H9 (cell line): Measurements from ENCODE around the gene SLC13A1. TPM values are rescaled to one million over a fixed set of nuclear protein-coding genes. Genes with fewer than 3 reads are reported as not detected.

Source experiments
- DNase-seq: peaks from one replicate; pipeline ENCODE4 v3.0.0-alpha.2; 2017
- H2AFZ ChIP-seq: one replicate; pipeline ENCODE4 v1.6.1; 2013; ENCODE audit warnings: mild to moderate bottlenecking, low read length, control low read depth, moderate library complexity
- H2AK5ac ChIP-seq: 2 replicates; pipeline ENCODE4 v1.6.1; 2013; ENCODE audit warnings: low read length, control low read depth, mixed read lengths; ENCODE audit not compliant: insufficient read length
- H2BK120ac ChIP-seq: one replicate; pipeline ENCODE4 v1.6.1; 2013; ENCODE audit warnings: low read depth, mild to moderate bottlenecking, low read length, control low read depth, inconsistent platforms; ENCODE audit not compliant: poor library complexity, severe bottlenecking
- H2BK12ac ChIP-seq: 2 replicates; pipeline ENCODE4 v1.6.1; 2013; ENCODE audit warnings: low read length, control low read depth, mixed read lengths, low read depth; ENCODE audit not compliant: insufficient read length
- H2BK15ac ChIP-seq: 2 replicates; pipeline ENCODE4 v1.6.1; 2013; ENCODE audit warnings: low read depth, low read length, control low read depth
- H2BK20ac ChIP-seq: one replicate; pipeline ENCODE4 v1.6.1; 2013; ENCODE audit warnings: low read depth, mild to moderate bottlenecking, low read length, control low read depth, inconsistent platforms; ENCODE audit not compliant: poor library complexity, severe bottlenecking
- H2BK5ac ChIP-seq: 2 replicates; pipeline ENCODE4 v1.6.1; 2013; ENCODE audit warnings: low read length, control low read depth, mixed read lengths; ENCODE audit not compliant: insufficient read length
- H3K14ac ChIP-seq: 2 replicates; pipeline ENCODE4 v1.6.1; 2013; ENCODE audit warnings: low read length, control low read depth; ENCODE audit not compliant: insufficient read depth
- H3K18ac ChIP-seq: 2 replicates; pipeline ENCODE4 v1.6.1; 2013; ENCODE audit warnings: low read depth, mild to moderate bottlenecking, mixed read lengths, low read length, control low read depth; ENCODE audit not compliant: insufficient read length
- H3K23ac ChIP-seq: 2 replicates; pipeline ENCODE4 v1.6.1; 2013; ENCODE audit warnings: low read length, control low read depth, mixed read lengths, low read depth; ENCODE audit not compliant: insufficient read length
- H3K23me2 ChIP-seq: 2 replicates; pipeline ENCODE4 v1.6.1; 2013; ENCODE audit warnings: low read depth, mild to moderate bottlenecking, mixed read lengths, low read length, control low read depth; ENCODE audit not compliant: insufficient read length, poor library complexity, severe bottlenecking
- H3K27ac ChIP-seq: 2 replicates; pipeline ENCODE4 v1.5.1; 2013; ENCODE audit warnings: low read length, control low read depth, mixed read lengths, low read depth; ENCODE audit not compliant: insufficient read length
- H3K27me3 ChIP-seq: 2 replicates; pipeline ENCODE4 v1.6.1; 2013; ENCODE audit warnings: low read length, control low read depth, inconsistent platforms; ENCODE audit not compliant: insufficient read depth
- H3K4ac ChIP-seq: 2 replicates; pipeline ENCODE4 v1.6.1; 2013; ENCODE audit warnings: low read depth, mild to moderate bottlenecking, control low read depth, inconsistent platforms, low read length, moderate library complexity
- H3K4me1 ChIP-seq: 2 replicates; pipeline ENCODE4 v1.6.1; 2013; ENCODE audit warnings: low read length, control low read depth, inconsistent platforms; ENCODE audit not compliant: insufficient read depth
- H3K4me2 ChIP-seq: 2 replicates; pipeline ENCODE4 v1.6.1; 2013; ENCODE audit warnings: low read length, control low read depth, mixed read lengths; ENCODE audit not compliant: insufficient read length, insufficient read depth
- H3K56ac ChIP-seq: 2 replicates; pipeline ENCODE4 v1.6.1; 2013; ENCODE audit warnings: low read depth, mild to moderate bottlenecking, mixed read lengths, low read length, control low read depth; ENCODE audit not compliant: insufficient read length
- H3K79me1 ChIP-seq: 2 replicates; pipeline ENCODE4 v1.6.1; 2013; ENCODE audit warnings: low read depth, mild to moderate bottlenecking, moderate library complexity, low read length, control low read depth, inconsistent platforms; ENCODE audit not compliant: insufficient read depth, poor library complexity, severe bottlenecking
- H3K79me2 ChIP-seq: 2 replicates; pipeline ENCODE4 v1.6.1; 2013; ENCODE audit warnings: low read length, control low read depth, inconsistent platforms; ENCODE audit not compliant: insufficient read depth
- H3K9ac ChIP-seq: 2 replicates; pipeline ENCODE4 v1.6.1; 2013; ENCODE audit warnings: low read length, control low read depth, mixed read lengths; ENCODE audit not compliant: insufficient read length; ENCODE audit errors: extremely low read depth
- H3K9me3 ChIP-seq: one replicate; pipeline ENCODE4 v1.6.1; 2013; ENCODE audit warnings: low read depth, low read length, inconsistent platforms; ENCODE audit not compliant: control insufficient read depth
- H3T11ph ChIP-seq: one replicate; pipeline ENCODE4 v1.6.1; 2013; ENCODE audit warnings: mild to moderate bottlenecking, low read length, control low read depth, inconsistent platforms
- H4K20me1 ChIP-seq: one replicate; pipeline ENCODE4 v1.6.1; 2013; ENCODE audit not compliant: control insufficient read depth, insufficient read length, insufficient read depth
- H4K5ac ChIP-seq: 2 replicates; pipeline ENCODE4 v1.6.1; 2013; ENCODE audit warnings: low read depth, mild to moderate bottlenecking, mixed read lengths, low read length, control low read depth; ENCODE audit not compliant: insufficient read length
- H4K8ac ChIP-seq: replicated peaks from 2 replicates; pipeline ENCODE4 v1.6.1; 2013; ENCODE audit warnings: low read length, control low read depth, mixed read lengths, low read depth; ENCODE audit not compliant: insufficient read length
- H4K91ac ChIP-seq: 2 replicates; pipeline ENCODE4 v1.6.1; 2013; ENCODE audit warnings: low read depth, mild to moderate bottlenecking, moderate library complexity, mixed read lengths, low read length, control low read depth; ENCODE audit not compliant: insufficient read length
- H3K27ac Mint-ChIP-seq, 3 experiments: 2 replicates in 2 of 3; 3 replicates in 1 of 3; pipeline ENCODE4 v1.8.0; 2020 to 2021; ENCODE audit warnings: mixed read lengths in 3 of 3, mild to moderate bottlenecking in 1 of 3, moderate library complexity in 1 of 3
- H3K27me3 Mint-ChIP-seq: 2 replicates; pipeline ENCODE4 v1.8.0; 2021; ENCODE audit warnings: low read depth, mild to moderate bottlenecking, moderate library complexity, mixed read lengths
- H3K36me3 Mint-ChIP-seq, 3 experiments: 2 replicates in 2 of 3; 3 replicates in 1 of 3; pipeline ENCODE4 v1.8.0; 2020 to 2021; ENCODE audit warnings: low read depth in 3 of 3, mixed read lengths in 3 of 3; ENCODE audit not compliant: insufficient read depth in 1 of 3
- H3K4me1 Mint-ChIP-seq, 2 experiments: 2 replicates each; pipeline ENCODE4 v1.8.0; 2020; ENCODE audit warnings: mixed read lengths in 2 of 2
- H3K4me3 Mint-ChIP-seq, 2 experiments: 2 replicates in 1 of 2; 3 replicates in 1 of 2; pipeline ENCODE4 v1.8.0; 2020 to 2021; ENCODE audit warnings: mild to moderate bottlenecking in 2 of 2, mixed read lengths in 2 of 2, moderate library complexity in 1 of 2
- H3K9me3 Mint-ChIP-seq, 2 experiments: 2 replicates in 1 of 2; 3 replicates in 1 of 2; pipeline ENCODE4 v1.8.0; 2020; ENCODE audit warnings: mild to moderate bottlenecking in 2 of 2, mixed read lengths in 2 of 2, moderate library complexity in 1 of 2
- WGBS: extraction: QIAGEN DNeasy Blood & Tissue Kit; methylation state at CpG from one replicate; pipeline ENCODE4 v1.1.7; 2013; ENCODE audit warnings: missing lambda C conversion rate, low lambda C conversion rate, mixed read lengths; ENCODE audit not compliant: insufficient read length; ENCODE audit errors: extremely low coverage; 5-methylcytosine and 5-hydroxymethylcytosine counted together
- total RNA-seq: library from RNA; stranded (reverse); gene quantifications from 2 replicates; pipeline ENCODE4 v1.2.1, GENCODE V29; 2021
- TF ChIP-seq, protein P1 (sequence below): fragments of 200-600 bp; sonication (generic); conservative IDR thresholded peaks from 3 replicates; pipeline ENCODE4 v1.8.0; 2021; ENCODE audit warnings: antibody characterized with exemption, mild to moderate bottlenecking

SLC13A1 gene
- total RNA-seq, 1 experiment from 2014 or later: not detected

DNA sequence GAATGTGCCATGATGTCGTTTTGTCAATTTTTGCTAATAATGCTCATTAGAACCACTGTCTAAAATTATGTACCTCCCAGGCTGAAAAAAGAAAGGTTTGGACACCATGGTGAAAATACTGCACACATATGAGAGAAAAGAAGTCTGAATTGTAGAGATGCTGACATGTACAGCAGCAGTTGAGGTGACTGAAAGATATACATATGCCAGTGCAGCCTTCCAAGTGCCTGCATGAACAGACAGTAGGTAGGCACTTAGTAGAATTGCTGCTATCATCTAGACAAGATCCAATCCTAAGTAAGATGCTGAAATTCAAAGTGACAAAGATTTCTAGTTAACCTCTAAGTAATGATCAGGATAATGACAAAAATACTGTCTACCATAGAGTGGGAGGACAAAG is 86.9 kb downstream of the SLC13A1 start:
- no peaks in the 10 kb centered on the region for H3K9me3 ChIP-seq
- DNase-seq: no peak
- no peak overlapping the region for H2AFZ ChIP-seq
- Mint-ChIP-seq H3K36me3 (peaks cover 0 to 11% (median 0%) of the 10 kb centered on the region in 3 experiments; a peak in 2 of 7 replicates), H3K9me3 (peaks cover 7 to 10% of the 10 kb centered on the region in 2 experiments; a peak in 4 of 5 replicates), H3K4me1 (peaks cover 14% of the 10 kb centered on the region in 2 experiments), H3K4me3 (no peak overlapping the region), H3K27ac (no peak overlapping the region), H3K27me3 (no peaks in the 10 kb centered on the region; the same call in 1 of the 2 replicates)
- no peak overlapping the region for H2BK12ac ChIP-seq
- H3K79me1 ChIP-seq: no peaks in the 10 kb centered on the region
- no peak overlapping the region for H3K23ac ChIP-seq
- no peaks in the 10 kb centered on the region for H3K23me2 ChIP-seq
- TF ChIP-seq, protein P1, sequence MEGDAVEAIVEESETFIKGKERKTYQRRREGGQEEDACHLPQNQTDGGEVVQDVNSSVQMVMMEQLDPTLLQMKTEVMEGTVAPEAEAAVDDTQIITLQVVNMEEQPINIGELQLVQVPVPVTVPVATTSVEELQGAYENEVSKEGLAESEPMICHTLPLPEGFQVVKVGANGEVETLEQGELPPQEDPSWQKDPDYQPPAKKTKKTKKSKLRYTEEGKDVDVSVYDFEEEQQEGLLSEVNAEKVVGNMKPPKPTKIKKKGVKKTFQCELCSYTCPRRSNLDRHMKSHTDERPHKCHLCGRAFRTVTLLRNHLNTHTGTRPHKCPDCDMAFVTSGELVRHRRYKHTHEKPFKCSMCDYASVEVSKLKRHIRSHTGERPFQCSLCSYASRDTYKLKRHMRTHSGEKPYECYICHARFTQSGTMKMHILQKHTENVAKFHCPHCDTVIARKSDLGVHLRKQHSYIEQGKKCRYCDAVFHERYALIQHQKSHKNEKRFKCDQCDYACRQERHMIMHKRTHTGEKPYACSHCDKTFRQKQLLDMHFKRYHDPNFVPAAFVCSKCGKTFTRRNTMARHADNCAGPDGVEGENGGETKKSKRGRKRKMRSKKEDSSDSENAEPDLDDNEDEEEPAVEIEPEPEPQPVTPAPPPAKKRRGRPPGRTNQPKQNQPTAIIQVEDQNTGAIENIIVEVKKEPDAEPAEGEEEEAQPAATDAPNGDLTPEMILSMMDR: no peak
- H3K56ac ChIP-seq: no peak overlapping the region
- H2BK20ac ChIP-seq: no peak overlapping the region
- H3K18ac ChIP-seq: no peak overlapping the region
- H3K27me3 ChIP-seq: no peaks in the 10 kb centered on the region
- no CpG with 5 or more reads among the region's 1 CpG for WGBS
- H4K5ac ChIP-seq: no peak overlapping the region
- no peak overlapping the region for H3K27ac ChIP-seq
- H4K8ac ChIP-seq: no peak overlapping the region
- H3K79me2 ChIP-seq: no peaks in the 10 kb centered on the region
- no peak overlapping the region for H3K9ac ChIP-seq
- H3K14ac ChIP-seq: no peak overlapping the region
- H3K4ac ChIP-seq: no peak overlapping the region
- H3T11ph ChIP-seq: no peak overlapping the region
- H4K91ac ChIP-seq: no peak overlapping the region
- no peak overlapping the region for H2AK5ac ChIP-seq
- no peaks in the 10 kb centered on the region for H3K4me1 ChIP-seq
- H2BK120ac ChIP-seq: no peak overlapping the region
- no peak overlapping the region for H3K4me2 ChIP-seq
- no peak overlapping the region for H2BK5ac ChIP-seq
- no peaks in the 10 kb centered on the region for H4K20me1 ChIP-seq
- no peak overlapping the region for H2BK15ac ChIP-seq
